ENCODE results near the gene PPFIA1.

The PPFIA1 gene

DNA sequence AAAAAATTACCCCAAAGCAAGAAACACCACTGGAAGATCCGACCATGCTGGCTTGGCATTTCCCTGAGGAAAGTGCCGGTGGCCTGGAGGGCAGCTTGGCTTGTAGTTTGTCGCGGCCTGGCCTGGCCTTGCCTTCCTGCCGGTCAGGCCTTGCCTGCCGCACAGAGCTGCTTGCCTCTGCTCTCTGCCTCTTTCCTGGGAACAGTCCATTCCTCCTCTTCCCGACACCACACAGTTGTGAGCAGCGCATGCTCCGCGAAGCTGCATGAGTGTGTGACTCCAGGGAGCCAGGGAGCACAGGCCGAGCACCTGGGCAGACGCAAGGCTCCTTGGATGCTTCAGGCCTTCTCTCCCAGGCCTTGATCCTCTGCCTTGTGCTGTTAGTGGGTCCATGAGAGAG lies 147.6 kb downstream of the PPFIA1 start:
- no peak for DNase-seq (ENCODE audit: low read depth)
- TF ChIP-seq, protein P1, sequence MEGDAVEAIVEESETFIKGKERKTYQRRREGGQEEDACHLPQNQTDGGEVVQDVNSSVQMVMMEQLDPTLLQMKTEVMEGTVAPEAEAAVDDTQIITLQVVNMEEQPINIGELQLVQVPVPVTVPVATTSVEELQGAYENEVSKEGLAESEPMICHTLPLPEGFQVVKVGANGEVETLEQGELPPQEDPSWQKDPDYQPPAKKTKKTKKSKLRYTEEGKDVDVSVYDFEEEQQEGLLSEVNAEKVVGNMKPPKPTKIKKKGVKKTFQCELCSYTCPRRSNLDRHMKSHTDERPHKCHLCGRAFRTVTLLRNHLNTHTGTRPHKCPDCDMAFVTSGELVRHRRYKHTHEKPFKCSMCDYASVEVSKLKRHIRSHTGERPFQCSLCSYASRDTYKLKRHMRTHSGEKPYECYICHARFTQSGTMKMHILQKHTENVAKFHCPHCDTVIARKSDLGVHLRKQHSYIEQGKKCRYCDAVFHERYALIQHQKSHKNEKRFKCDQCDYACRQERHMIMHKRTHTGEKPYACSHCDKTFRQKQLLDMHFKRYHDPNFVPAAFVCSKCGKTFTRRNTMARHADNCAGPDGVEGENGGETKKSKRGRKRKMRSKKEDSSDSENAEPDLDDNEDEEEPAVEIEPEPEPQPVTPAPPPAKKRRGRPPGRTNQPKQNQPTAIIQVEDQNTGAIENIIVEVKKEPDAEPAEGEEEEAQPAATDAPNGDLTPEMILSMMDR (IDR thresholded peaks at IDR 0.05; ENCODE audit: low read length, missing control alignments) = no peak
- H3K4me3 ChIP-seq (replicated peaks; ENCODE audit: low read depth, low read length) = no peak overlapping the region

DNA sequence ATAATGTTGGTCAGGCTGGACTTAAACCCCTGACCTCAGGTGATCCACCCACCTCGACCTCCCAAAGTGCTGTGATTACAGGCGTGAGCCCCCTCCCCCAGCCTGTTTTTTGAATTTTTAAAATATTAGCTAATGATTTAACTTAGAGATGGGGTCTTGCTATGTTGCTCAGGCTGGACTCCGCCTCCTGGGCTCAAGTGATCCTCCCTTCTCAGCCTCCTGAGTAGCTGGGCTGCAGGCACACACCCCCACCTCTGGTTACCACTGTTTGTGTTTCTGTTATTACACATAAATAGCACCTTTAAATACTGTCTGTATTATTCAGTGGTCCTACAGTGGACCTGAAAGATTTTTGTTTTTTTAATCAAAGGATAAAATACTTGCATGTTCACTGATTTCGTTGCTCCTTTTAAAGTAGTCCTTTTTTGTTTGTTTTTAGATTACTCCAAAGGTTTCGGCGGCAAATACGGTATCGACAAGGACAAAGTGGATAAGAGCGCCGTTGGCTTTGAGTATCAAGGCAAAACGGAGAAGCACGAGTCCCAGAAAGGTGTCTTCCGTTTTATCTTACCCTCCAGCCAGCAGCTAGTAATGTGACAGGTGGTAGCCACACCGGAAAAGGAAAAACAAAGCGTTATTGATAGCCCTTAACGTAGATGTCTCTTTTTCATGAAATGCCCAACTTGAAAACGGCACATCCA lies 149.0 kb downstream of the PPFIA1 start:
- H3K4me3 ChIP-seq (replicated peaks; ENCODE audit: low read depth, low read length) = no peak overlapping the region
- TF ChIP-seq, protein P1 (IDR thresholded peaks at IDR 0.05; ENCODE audit: low read length, missing control alignments) = no peak
- no peak for DNase-seq (ENCODE audit: low read depth)

DNA sequence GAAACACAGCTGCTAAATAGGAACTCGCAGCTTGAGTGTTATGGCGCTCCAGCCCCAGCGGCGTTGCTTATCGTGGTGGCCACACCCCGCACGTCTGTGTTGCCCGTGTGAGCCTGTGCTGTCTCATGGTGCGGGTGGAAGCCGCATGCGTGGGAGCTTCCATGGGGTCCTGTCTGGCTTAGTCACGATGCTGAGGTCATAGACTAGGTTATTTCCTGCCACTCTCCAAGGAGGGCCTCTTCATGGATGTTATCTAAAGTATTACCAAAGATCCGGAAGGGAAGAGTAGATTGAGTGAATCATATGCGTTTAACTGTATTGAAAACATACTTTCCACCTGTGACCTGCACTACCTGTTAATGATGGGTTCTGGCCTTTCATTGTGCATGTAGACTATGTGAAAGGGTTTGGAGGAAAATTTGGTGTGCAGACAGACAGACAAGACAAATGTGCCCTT lies 149.5 kb downstream of the PPFIA1 start:
- H3K4me3 ChIP-seq (replicated peaks; ENCODE audit: low read depth, low read length) = no peak overlapping the region
- DNase-seq (ENCODE audit: low read depth) = peak; percentile 97
- TF ChIP-seq, protein P1 (IDR thresholded peaks at IDR 0.05; ENCODE audit: low read length, missing control alignments) = no peak

DNA sequence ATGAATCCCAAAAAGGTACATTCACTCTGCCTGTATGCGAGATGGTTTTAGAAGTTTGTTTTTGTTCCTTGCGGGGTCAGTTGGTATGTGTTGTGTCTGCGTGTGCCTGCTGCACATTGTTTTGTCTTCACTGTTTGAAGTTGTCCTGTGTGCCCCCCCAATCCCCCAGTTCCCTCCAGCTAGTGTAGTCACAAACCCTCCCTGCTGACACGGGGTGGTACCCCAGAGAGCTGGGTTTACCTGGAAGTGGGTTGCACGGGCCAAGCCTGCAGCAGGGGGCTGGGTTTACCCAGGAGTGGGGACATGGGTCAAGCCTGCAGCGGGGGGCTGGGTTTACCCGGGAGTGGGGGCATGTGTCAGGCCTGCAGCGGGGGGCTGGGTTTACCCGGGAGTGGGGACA lies 150.0 kb downstream of the PPFIA1 start:
- TF ChIP-seq, protein P1 (IDR thresholded peaks at IDR 0.05; ENCODE audit: low read length, missing control alignments) = no peak
- no peak overlapping the region for H3K4me3 ChIP-seq (replicated peaks; ENCODE audit: low read depth, low read length)
- DNase-seq (ENCODE audit: low read depth) = no peak

DNA sequence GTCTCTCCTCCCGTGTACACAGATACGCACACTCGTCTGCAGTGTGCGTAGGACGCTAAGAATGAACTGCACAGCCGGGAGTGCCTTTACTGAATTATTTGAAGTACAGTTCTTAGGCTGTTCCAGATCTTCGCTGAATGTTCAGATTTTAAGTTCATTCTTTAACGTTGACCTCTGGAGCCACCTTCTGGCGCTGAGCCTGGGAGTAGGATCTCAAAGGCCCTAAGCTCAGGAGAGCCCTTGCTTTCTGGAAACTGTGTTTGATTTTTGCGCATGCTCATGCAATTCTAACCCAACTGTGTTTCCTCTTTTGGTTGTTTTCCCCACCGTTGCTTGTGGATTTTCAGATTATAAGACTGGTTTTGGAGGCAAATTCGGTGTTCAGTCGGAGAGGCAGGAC lies 150.6 kb downstream of the PPFIA1 start:
- no peak for DNase-seq (ENCODE audit: low read depth)
- TF ChIP-seq, protein P1 (IDR thresholded peaks at IDR 0.05; ENCODE audit: low read length, missing control alignments) = no peak
- no peak overlapping the region for H3K4me3 ChIP-seq (replicated peaks; ENCODE audit: low read depth, low read length)

DNA sequence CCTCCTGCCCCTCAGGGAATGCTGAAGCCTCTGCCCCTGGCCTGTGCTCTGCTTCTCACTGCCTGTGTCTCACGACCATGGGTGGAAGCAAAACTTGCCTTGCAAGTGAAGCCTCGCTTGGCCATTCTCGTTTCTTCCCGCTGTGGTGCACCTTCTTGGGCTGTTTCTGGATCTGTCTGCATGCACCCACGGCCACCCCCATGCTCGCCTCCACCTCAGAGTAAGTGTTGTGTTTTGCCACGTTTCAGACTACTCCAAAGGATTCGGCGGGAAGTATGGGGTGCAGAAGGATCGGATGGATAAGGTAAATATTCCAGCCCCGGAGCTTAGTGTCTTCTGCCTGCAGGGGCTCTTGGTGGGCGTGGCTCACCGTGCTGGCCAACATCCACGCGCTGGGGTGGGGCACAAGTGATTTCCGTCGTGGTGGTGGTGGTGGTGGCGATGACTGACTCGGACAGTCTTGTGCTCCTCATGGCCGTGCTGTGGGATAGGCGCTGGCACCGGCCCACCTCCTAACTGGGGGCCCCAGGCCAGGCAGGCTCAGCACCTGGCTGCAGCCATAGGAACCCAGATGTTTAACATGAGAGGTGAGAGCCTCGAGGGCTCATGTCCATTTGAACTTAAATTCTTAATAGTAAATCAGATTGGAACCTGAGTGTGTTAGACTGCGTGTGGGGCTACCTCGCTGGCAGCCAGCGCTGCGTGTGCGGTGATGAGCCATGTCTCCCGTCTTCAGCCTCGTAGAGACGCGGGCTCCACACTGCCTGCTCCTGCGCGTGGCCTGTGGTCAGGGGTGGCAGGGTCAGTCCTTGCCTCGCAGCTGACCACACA lies 152.4 kb downstream of the PPFIA1 start:
- TF ChIP-seq, protein P1 (IDR thresholded peaks at IDR 0.05; ENCODE audit: low read length, missing control alignments) = no peak
- H3K4me3 ChIP-seq (replicated peaks; ENCODE audit: low read depth, low read length) = no peak overlapping the region
- DNase-seq (ENCODE audit: low read depth) = no peak

All from fibroblast of pulmonary artery (primary cell).